Sigmoid colon (tissue), 4 donors: Measurements from ENCODE around the gene NCF2.

ENCODE experiments used
- CTCF ChIP-seq, 4 experiments: fragments of 450-650 bp in 3 of 4; fragments of 200-600 bp in 1 of 4; IDR thresholded peaks; one replicate each; pipeline ENCODE4 v1.5.1; 2016 to 2019; ENCODE audit warnings: antibody characterized with exemption in 4 of 4, mild to moderate bottlenecking in 3 of 4, moderate library complexity in 2 of 4
- EP300 ChIP-seq, 4 donors: sonication (generic); formaldehyde crosslinking; IDR thresholded peaks; one replicate each; pipeline ENCODE4 v1.6.1; 2017; ENCODE audit warnings: antibody characterized with exemption in 4 of 4
- POLR2A ChIP-seq, 2 donors: fragments of 450-650 bp; IDR thresholded peaks; one replicate each; pipeline ENCODE4 v1.6.1; 2016; ENCODE audit warnings: antibody characterized with exemption in 2 of 2, mild to moderate bottlenecking in 2 of 2, moderate library complexity in 2 of 2
- POLR2AphosphoS5 ChIP-seq, 4 donors: sonication (generic); formaldehyde crosslinking; IDR thresholded peaks; one replicate each; pipeline ENCODE4 v1.6.1; 2017; ENCODE audit warnings: antibody characterized with exemption in 4 of 4

GRCh38 chr1:183630748-183631147 is 40.5 kb upstream of the NCF2 start:
- TF ChIP-seq CTCF (IDR thresholded peaks at IDR 0.05) (no peak), EP300 (IDR thresholded peaks at IDR 0.05) (no peak), POLR2A (IDR thresholded peaks at IDR 0.05) (no peak), POLR2AphosphoS5 (IDR thresholded peaks at IDR 0.05) (peak in 2 of 4 donors; percentile 7 to 9)
